ENCODE results near the gene HLA-DPB1.

DNA sequence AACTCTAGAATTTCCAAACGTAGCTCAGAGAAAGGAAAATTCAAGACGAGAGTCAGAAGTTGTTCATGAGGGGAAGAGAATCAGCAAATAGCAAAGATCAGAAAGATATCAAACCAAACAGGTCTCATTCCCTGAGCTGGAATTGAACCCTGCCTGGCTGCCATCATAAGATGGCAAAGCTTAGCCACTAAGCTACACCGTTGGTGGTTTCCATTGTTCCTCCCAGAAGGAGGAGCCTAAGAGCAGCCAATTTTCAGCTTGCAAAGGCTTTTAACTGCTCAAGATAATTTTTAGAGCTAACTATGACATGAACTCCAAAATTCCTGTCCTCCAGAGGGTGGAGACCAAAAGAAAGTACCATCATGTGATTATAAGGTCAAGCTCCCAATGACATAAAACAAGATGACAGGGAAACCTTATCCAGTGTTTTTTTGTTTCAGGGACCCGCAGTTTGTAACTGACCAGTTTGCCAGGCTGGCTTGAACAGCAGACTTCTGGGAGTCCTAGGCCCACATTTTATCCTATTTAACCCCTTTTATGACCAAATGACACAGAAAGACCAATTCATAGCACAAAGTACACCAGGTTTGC lies 60.6 kb downstream of the HLA-DPB1 start:
- TF ChIP-seq, protein P1, sequence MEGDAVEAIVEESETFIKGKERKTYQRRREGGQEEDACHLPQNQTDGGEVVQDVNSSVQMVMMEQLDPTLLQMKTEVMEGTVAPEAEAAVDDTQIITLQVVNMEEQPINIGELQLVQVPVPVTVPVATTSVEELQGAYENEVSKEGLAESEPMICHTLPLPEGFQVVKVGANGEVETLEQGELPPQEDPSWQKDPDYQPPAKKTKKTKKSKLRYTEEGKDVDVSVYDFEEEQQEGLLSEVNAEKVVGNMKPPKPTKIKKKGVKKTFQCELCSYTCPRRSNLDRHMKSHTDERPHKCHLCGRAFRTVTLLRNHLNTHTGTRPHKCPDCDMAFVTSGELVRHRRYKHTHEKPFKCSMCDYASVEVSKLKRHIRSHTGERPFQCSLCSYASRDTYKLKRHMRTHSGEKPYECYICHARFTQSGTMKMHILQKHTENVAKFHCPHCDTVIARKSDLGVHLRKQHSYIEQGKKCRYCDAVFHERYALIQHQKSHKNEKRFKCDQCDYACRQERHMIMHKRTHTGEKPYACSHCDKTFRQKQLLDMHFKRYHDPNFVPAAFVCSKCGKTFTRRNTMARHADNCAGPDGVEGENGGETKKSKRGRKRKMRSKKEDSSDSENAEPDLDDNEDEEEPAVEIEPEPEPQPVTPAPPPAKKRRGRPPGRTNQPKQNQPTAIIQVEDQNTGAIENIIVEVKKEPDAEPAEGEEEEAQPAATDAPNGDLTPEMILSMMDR (IDR thresholded peaks at IDR 0.05; ENCODE audit: low read length), result no peak
- TF ChIP-seq EZH2 (optimal IDR thresholded peaks at IDR 0.05; ENCODE audit: low read depth, low read length), result no peak
